HEK293 (cell line): ENCODE results near the gene GCNA.

Experiments
- CTCF ChIA-PET: fragments of 350-600 bp; formaldehyde crosslinking; extraction: SDS; loops from one replicate; lab custom pipeline; 2021; ENCODE audit warnings: antibody characterized with exemption; lab: Yijun Ruan, JAX
- POLR2A ChIA-PET: fragments of 300-600 bp; formaldehyde crosslinking; extraction: SDS; loops from one replicate; lab custom pipeline; 2020; ENCODE audit warnings: antibody characterized with exemption, inconsistent platforms; lab: Yijun Ruan, JAX
- H3K27ac ChIP-seq: fragments of 200-500 bp; sonication (Bioruptor generic); 2 replicates; pipeline ENCODE4 v1.5.1; 2014; ENCODE audit warnings: low read depth, low read length, control low read depth, inconsistent platforms; ENCODE audit errors: extremely low read depth
- H3K36me3 ChIP-seq, 2 experiments: fragments of 200-500 bp in 1 of 2; sonication (Bioruptor generic) in 1 of 2; 1 replicate in 1 of 2; 2 replicates in 1 of 2; pipeline ENCODE4 v1.5.1; 2014 to 2017; ENCODE audit warnings: inconsistent platforms in 2 of 2, low read length in 2 of 2; ENCODE audit not compliant: control insufficient read depth in 2 of 2, insufficient read depth in 1 of 2
- H3K4me1 ChIP-seq: fragments of 200-500 bp; sonication (Bioruptor generic); 2 replicates; pipeline ENCODE4 v1.5.1; 2014; ENCODE audit warnings: mild to moderate bottlenecking, low read length, inconsistent platforms; ENCODE audit not compliant: control insufficient read depth, insufficient read depth
- H3K4me3 ChIP-seq: 2 replicates; pipeline ENCODE4 v1.5.1; 2011; ENCODE audit warnings: low read depth, mild to moderate bottlenecking, control low read depth, low read length, moderate library complexity
- H3K9me3 ChIP-seq: fragments of 200-500 bp; sonication (Bioruptor generic); 2 replicates; pipeline ENCODE4 v1.5.1; 2014; ENCODE audit warnings: low read depth, low read length, inconsistent platforms; ENCODE audit not compliant: control insufficient read depth, insufficient read depth
- GFI1B ChIP-seq: fragments of 450-650 bp; formaldehyde crosslinking; IDR thresholded peaks from 2 replicates; pipeline ENCODE4 v1.5.1; 2016; ENCODE audit warnings: missing biosample characterization, missing genetic modification characterization
- HOXD13 ChIP-seq: sonication (generic); formaldehyde crosslinking; IDR thresholded peaks from 2 replicates; pipeline ENCODE4 v1.8.0; 2022; ENCODE audit warnings: missing genetic modification reagents, borderline replicate concordance
- PRDM1 ChIP-seq: fragments of 450-650 bp; formaldehyde crosslinking; IDR thresholded peaks from 2 replicates; pipeline ENCODE4; 2016; ENCODE audit warnings: missing biosample characterization, missing genetic modification characterization
- SETDB1 ChIP-seq: IDR thresholded peaks from one replicate; pipeline ENCODE4 v1.6.1; 2017; ENCODE audit warnings: mild to moderate bottlenecking, low read length, moderate library complexity, mixed read lengths; ENCODE audit not compliant: insufficient read length
- ZBTB17 ChIP-seq: fragments of 450-650 bp; formaldehyde crosslinking; IDR thresholded peaks from 2 replicates; pipeline ENCODE4 v1.5.1; 2016; ENCODE audit warnings: missing biosample characterization, missing genetic modification characterization
- ZFP41 ChIP-seq: fragments of 450-650 bp; formaldehyde crosslinking; IDR thresholded peaks from 2 replicates; pipeline ENCODE4 v1.5.1; 2016; ENCODE audit warnings: missing biosample characterization, missing genetic modification characterization, borderline replicate concordance
- ZIC2 ChIP-seq: fragments of 450-650 bp; formaldehyde crosslinking; IDR thresholded peaks from 2 replicates; pipeline ENCODE4 v1.5.1; 2016; ENCODE audit warnings: missing biosample characterization, missing genetic modification characterization
- ZNF114 ChIP-seq: fragments of 450-650 bp; formaldehyde crosslinking; IDR thresholded peaks from 2 replicates; pipeline ENCODE4 v1.5.0; 2017; ENCODE audit warnings: missing biosample characterization, missing genetic modification characterization
- ZNF140 ChIP-seq: fragments of 450-650 bp; formaldehyde crosslinking; IDR thresholded peaks from 2 replicates; pipeline ENCODE4 v1.5.1; 2016; ENCODE audit warnings: missing biosample characterization, missing genetic modification characterization
- ZNF184 ChIP-seq: fragments of 450-650 bp; IDR thresholded peaks from 2 replicates; pipeline ENCODE4 v1.5.1; 2018; ENCODE audit warnings: missing biosample characterization, mild to moderate bottlenecking, missing genetic modification characterization
- ZNF248 ChIP-seq: fragments of 450-650 bp; formaldehyde crosslinking; IDR thresholded peaks from 2 replicates; pipeline ENCODE4 v1.5.1; 2017; ENCODE audit warnings: missing biosample characterization, missing genetic modification characterization
- ZNF266 ChIP-seq: fragments of 450-650 bp; formaldehyde crosslinking; IDR thresholded peaks from 2 replicates; pipeline ENCODE4 v1.5.1; 2016; ENCODE audit warnings: missing biosample characterization, missing genetic modification characterization, low read depth
- ZNF391 ChIP-seq: fragments of 450-650 bp; formaldehyde crosslinking; IDR thresholded peaks from 2 replicates; pipeline ENCODE4 v1.5.1; 2016; ENCODE audit warnings: low read depth, missing biosample characterization, missing genetic modification characterization, borderline replicate concordance
- ZNF416 ChIP-seq: fragments of 450-650 bp; formaldehyde crosslinking; IDR thresholded peaks from 2 replicates; pipeline ENCODE4 v1.5.1; 2016; ENCODE audit warnings: missing biosample characterization, missing genetic modification characterization
- ZNF521 ChIP-seq: fragments of 450-650 bp; formaldehyde crosslinking; IDR thresholded peaks from 2 replicates; pipeline ENCODE4 v1.5.1; 2017; ENCODE audit warnings: missing biosample characterization, mild to moderate bottlenecking, missing genetic modification characterization
- ZNF596 ChIP-seq: fragments of 450-650 bp; IDR thresholded peaks from 2 replicates; pipeline ENCODE4 v1.5.0; 2018; ENCODE audit warnings: missing biosample characterization, mild to moderate bottlenecking, missing genetic modification characterization, moderate library complexity
- ZNF629 ChIP-seq: fragments of 450-650 bp; formaldehyde crosslinking; IDR thresholded peaks from 2 replicates; pipeline ENCODE4 v1.5.1; 2017; ENCODE audit warnings: missing biosample characterization, missing genetic modification characterization
- ZNF785 ChIP-seq: fragments of 450-650 bp; formaldehyde crosslinking; IDR thresholded peaks from 2 replicates; pipeline ENCODE4 v1.5.1; 2016; ENCODE audit warnings: missing biosample characterization, missing genetic modification characterization
- TF ChIP-seq, protein P1 (sequence below): fragments of 450-650 bp; formaldehyde crosslinking; IDR thresholded peaks from 2 replicates; pipeline ENCODE4 v1.5.1; 2016; ENCODE audit warnings: missing biosample characterization, missing genetic modification characterization
- TF ChIP-seq, protein P2 (sequence below): fragments of 450-650 bp; formaldehyde crosslinking; IDR thresholded peaks from 2 replicates; pipeline ENCODE4 v1.5.1; 2016; ENCODE audit warnings: missing biosample characterization, missing genetic modification characterization

The GCNA gene

DNA sequence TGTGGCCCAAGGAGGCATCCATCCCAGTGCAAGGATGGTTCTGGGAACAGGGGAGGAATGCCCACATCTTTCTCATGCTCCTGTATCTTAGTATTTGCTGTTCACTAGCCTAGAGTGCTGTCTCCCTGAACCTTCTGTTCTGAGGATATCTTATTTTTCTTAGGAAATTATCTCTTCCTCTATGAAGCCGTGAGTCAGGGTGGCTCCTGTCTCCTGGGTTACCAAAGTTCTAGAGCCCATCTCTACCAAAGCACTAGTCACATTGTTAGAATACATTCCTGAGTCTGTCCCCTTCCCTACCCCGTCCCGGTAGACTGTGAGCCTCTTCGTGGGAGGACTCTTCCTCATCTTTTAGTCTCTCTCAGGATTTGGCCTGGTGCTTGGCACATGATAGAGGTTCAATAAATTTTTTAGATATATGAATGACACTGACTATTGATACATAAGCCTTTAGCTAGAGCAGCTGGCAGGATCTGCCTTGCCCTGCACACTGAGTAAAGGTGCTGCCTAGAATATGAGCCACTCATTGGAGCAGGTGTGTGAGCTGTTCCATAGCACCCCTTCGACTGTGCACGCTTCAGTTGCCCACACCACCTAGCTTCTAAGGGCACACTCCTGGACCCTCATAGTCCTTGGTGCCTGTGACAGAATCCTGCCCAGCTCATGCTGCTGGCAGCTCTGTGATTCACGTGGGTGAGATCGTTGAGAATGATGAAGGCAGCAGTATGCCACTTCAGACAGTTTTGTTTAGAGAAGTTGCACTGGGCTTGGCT lies 26.7 kb downstream of the GCNA start:
- CTCF ChIA-PET = interaction anchor here (0.5 kb wide), 1 partner anchor 1144 kb away, joined by 3 read pairs; no protein-coding TSS in a partner anchor
- H3K27ac ChIP-seq = no peak overlapping the region
- H3K9me3 ChIP-seq = no peaks in the 10 kb centered on the region; the same call in 1 of the 2 replicates
- TF ChIP-seq, protein P1, sequence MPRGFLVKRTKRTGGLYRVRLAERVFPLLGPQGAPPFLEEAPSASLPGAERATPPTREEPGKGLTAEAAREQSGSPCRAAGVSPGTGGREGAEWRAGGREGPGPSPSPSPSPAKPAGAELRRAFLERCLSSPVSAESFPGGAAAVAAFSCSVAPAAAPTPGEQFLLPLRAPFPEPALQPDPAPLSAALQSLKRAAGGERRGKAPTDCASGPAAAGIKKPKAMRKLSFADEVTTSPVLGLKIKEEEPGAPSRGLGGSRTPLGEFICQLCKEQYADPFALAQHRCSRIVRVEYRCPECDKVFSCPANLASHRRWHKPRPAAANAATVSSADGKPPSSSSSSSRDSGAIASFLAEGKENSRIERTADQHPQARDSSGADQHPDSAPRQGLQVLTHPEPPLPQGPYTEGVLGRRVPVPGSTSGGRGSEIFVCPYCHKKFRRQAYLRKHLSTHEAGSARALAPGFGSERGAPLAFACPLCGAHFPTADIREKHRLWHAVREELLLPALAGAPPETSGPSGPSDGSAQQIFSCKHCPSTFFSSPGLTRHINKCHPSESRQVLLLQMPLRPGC (tag by site-specific recombination) = no peak
- no peak for TF ChIP-seq ZNF266 (tag by site-specific recombination)
- TF ChIP-seq ZIC2 (tag by site-specific recombination) = no peak
- no peak for TF ChIP-seq ZNF248 (tag by site-specific recombination)
- TF ChIP-seq ZNF521 (tag by site-specific recombination) = no peak
- no peak for TF ChIP-seq ZBTB17 (tag by site-specific recombination)
- no peak for TF ChIP-seq ZNF629 (tag by site-specific recombination)
- TF ChIP-seq PRDM1 (tag by site-specific recombination) = no peak
- no peak for TF ChIP-seq GFI1B
- peaks cover 0 to 43% of the 10 kb centered on the region in 2 experiments; a peak in 2 of 3 replicates for H3K36me3 ChIP-seq
- H3K4me3 ChIP-seq = no peak overlapping the region
- no peaks in the 10 kb centered on the region for H3K4me1 ChIP-seq
- POLR2A ChIA-PET = no interaction called here

DNA sequence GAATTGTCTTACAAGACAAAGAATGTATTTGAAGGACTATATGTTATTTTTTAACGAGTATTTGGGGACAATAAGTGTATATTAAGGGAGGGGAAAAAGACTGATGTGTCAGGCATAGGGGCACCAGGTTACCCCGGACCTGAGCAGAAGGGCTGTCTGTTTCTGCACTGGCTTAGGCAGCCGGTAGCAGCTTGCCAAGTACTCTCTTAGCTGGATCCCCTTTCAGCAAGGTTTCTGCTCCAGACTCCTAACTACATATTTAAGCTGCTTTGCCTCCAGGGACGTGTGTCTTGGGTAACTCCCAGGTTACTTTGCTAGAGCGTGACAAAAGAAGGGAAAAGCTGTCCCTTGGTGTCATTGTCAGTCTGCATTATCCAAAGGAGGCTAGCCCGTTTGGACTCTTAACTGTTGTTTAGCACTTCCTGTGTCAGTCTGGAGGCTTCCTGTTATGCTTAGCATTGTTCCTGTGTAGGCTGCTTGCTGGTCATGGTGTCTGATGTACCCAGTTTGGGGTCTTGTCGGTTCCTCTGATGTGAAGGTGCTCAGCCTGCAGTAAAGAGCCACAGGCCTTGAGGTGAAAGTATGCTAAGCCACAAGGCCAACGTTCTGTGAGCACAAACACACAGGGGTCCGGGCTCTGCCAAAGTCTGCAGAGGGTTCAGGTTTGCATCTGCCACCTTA lies 28.4 kb downstream of the GCNA start:
- H3K36me3 ChIP-seq = peaks cover 0 to 52% of the 10 kb centered on the region in 2 experiments; a peak in 2 of 3 replicates
- no peak for TF ChIP-seq ZNF114 (tag by site-specific recombination)
- TF ChIP-seq ZNF416 (tag by site-specific recombination) = no peak
- no peak for TF ChIP-seq HOXD13 (CRISPR knock-in tag)
- TF ChIP-seq SETDB1 = no peak
- TF ChIP-seq ZNF391 (tag by site-specific recombination) = no peak
- TF ChIP-seq ZNF596 (tag by site-specific recombination) = no peak
- TF ChIP-seq ZNF184 (tag by site-specific recombination) = no peak
- no peak for TF ChIP-seq ZFP41 (tag by site-specific recombination)
- TF ChIP-seq ZNF785 (tag by site-specific recombination) = no peak
- TF ChIP-seq, protein P2, sequence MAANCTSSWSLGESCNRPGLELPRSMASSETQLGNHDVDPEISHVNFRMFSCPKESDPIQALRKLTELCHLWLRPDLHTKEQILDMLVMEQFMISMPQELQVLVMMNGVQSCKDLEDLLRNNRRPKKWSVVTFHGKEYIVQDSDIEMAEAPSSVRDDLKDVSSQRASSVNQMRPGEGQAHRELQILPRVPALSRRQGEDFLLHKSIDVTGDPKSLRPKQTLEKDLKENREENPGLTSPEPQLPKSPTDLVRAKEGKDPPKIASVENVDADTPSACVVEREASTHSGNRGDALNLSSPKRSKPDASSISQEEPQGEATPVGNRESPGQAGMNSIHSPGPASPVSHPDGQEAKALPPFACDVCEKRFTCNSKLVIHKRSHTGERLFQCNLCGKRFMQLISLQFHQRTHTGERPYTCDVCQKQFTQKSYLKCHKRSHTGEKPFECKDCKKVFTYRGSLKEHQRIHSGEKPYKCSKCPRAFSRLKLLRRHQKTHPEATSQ = no peak
- TF ChIP-seq ZNF140 (tag by site-specific recombination) = no peak
- H3K27ac ChIP-seq = no peak overlapping the region

More for the DNA sequence above, 28.4 kb downstream of the GCNA start:
- POLR2A ChIA-PET = no interaction called here
- CTCF ChIA-PET = no interaction called here
- Histone ChIP-seq H3K4me3 (no peak overlapping the region), H3K4me1 (no peaks in the 10 kb centered on the region), H3K9me3 (no peaks in the 10 kb centered on the region; the same call in 1 of the 2 replicates)
